ENCODE measurements around the gene C22orf23.

Gene C22orf23

DNA sequence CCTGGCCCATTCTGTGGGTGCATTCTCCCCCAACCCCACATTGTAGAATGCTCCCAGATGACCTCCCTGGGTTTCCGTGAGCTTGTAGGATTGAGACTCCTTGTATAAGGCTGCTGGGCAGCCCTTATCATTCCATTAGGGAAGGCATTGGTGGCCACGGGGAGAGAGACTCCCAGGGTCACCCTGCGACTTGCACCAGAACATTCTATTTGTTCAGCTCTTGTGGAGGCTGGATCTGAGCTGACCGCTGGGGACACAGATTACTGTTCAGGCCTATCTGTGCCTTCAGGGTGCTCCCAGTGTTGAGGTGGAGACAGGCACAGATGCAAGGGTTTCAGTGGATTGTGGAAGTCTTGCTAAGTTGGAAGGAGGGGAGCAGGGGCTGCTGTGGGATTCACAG lies 29.5 kb downstream of the C22orf23 start:
- DNase-seq: no peak

GRCh38 chr22:37922191-37922590 lies 31.2 kb downstream of the C22orf23 start:
- DNase-seq: no peak

DNA sequence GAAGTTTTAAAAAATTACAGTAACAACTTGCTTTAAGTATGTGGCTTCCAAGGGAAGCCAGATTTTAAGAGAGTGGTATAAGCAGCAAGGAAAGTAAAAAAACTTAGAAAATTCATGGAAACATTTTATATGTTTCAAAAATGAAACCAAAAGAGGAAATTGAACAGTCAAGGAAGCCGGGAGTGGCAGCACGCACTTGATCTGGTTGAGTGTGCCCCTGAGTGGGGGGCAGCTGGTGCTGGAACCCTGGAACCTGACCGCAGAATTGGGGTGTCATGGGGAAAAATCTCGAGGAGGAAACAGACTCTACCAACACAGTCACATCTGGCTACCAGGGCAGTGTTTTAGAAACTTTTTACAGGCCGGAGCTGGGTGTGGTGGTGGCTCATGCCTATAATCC lies 33.3 kb downstream of the C22orf23 start:
- DNase-seq: no peak

- no peak for DNase-seq
Observed at GRCh38 chr22:37918580-37919270, 34.7 kb downstream of the C22orf23 start.

DNA sequence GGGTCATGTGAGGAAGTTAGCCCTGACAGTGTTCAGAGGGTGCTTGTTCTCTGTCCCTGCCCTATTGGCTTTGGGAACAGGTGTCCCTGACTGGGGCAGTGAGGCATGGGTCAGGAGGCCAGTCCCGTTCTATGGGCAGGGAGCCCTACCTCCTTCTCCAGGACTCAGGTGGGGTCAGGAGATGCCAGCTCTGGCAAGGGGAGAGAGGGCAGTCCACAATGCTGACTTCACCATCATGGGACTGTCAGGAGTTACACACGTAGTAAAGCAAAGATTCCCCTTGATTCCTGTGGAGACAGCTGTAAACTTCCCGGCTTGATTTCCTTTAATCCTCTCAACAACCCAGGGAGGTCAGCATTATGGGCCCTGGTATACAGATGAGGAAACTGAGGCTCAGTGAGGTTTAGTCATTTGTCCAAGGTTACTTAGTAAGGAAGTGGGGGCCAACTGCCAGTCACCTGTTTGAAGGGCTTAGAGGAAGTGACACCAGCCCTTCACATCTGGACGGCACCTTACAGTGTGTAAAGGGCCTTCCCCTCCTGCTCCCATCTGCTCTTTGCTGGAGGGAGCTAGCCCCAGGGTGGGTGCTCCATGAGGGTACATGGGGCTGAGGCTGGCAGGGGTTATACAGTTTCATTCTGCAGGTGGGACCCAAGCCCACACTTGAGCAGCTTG lies 35.4 kb downstream of the C22orf23 start:
- DNase-seq: no peak

GRCh38 chr22:37916311-37916710 lies 37.1 kb downstream of the C22orf23 start:
- DNase-seq: no peak

- DNase-seq: no peak
Observed at GRCh38 chr22:37913233-37913721, 40.1 kb downstream of the C22orf23 start.

DNA sequence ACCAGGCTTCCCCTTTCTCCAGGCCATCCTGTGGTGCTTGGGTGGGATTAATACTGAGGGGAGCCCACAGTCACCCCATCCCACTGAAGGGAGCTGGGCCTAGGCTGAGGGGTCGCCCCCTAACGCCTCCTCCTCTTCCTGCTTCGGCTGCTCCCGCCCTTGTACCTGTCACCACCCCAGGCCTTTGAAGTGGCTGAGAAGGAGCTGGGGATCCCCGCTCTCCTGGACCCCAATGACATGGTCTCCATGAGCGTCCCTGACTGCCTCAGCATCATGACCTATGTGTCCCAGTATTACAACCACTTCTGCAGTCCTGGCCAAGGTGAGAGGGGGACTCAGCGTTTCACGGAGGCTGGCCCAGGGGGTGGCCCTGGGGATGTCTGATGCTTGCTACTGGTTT lies 41.2 kb downstream of the C22orf23 start:
- no peak for DNase-seq

DNA sequence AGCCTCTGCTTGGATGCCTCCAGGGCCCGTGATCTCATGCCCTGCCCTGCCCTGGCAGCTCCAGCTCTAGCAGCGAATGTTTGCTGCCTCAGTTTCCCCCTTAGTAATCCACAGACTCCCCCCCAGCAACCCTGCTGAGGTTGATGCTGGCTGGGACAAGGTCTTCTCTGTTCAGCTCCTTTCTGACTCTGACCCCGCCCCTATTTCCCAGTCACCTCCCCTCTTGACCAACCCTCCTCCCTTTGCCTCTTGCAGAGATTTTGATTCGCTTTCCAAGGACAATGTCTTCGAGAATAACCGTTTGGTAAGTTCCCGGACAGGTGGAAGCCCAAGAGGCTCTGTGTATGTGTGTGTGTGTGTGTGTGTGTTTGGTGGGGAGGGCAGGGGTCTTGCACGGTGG lies 41.7 kb downstream of the C22orf23 start:
- DNase-seq: no peak

DNA sequence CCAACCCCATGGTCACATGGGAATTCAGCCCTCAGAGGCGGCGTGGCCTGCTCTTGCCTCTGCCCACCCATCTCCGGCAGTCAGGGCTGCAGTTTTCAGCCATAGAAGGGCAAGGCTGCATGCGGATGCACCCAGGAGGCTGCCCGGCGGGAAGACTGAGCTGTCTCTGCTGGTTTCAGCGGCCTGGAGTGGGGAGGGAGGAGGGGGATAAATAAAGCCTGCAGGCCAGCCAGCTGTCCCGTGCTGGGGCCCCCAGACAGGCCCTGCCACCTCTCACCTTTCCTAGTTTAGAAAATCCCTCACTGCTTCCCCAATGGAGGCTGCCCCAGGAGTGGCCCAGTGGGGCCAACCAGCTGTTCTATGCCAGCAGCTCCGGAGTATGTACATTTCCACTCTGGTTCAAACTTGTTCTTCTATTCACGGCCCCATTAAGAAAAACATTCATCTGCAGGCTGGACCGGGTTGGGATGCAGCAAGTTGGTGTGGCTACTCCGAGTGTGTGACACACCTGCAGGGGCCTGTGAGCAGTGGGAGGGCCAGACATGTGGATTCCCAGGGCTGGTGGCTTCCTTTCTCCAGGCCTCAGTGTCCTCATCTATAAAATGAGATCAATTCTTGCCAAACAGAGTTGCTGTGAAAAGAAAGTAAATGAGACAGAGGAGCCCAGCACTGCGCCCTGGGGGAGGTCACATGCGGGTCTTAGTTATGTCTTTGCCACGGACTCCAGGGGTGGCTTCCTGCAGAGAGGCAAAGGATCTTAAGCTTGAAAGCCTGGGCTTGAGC lies 42.3 kb downstream of the C22orf23 start:
- no peak for DNase-seq

DNA sequence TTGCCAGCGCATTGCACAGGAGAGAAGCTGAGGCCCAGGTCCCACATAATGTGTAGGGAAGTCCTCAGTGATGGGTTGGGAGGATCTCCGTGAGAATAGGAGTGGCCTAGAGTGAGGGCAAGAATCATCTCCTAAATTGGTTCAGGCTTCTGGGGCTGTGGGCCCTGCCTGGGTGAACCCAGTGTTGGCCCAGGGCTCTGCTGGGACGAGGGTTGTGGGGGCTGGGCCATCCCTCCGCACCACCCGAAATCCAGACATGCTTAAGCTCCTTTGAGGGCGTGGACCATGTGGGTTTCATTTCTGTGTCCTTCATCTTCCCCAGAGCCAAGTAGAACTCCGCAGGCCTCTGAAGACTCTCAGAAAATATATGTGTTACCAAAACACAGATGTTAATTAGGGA lies 43.6 kb downstream of the C22orf23 start:
- DNase-seq: no peak

- DNase-seq: no peak
Observed at GRCh38 chr22:37907036-37907954, 46.1 kb downstream of the C22orf23 start.

DNA sequence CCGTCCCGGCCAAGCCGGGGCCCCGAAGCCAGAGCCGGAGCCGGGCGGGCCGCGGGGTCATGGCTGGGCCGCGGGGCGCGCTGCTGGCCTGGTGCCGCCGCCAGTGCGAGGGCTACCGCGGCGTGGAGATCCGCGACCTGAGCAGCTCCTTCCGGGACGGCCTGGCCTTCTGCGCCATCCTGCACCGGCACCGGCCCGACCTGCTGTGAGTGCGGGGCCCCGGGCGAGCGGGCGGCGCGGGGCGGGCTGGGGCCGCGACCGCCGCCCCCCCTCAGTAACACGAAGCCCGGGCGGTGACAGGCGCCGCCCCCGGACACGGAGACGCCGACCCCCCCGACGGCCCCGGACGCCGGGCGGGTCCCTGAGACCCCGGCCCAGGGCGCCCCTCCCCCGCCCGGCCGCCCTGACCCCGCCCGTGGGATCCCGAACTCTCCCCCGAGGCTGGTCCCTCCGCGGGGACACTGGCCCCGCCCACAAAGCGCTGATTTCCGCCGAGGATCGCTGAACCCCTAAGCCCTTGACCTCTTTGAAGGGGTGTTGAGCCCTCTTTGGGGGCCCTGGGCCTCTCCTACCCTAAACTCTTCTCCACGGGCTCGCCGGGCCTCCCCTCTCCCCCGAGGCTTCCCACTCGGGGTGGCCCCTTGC lies 46.9 kb downstream of the C22orf23 start:
- no peak for DNase-seq

- DNase-seq: no peak
Observed at GRCh38 chr22:37905534-37906363, 47.7 kb downstream of the C22orf23 start, which contains the start of gene MICALL1. MICALL1 (plus strand) TSS chr22:37906297; CDS start chr22:37906423, 126 bp downstream.

- DNase-seq: no peak
Observed at GRCh38 chr22:37904572-37905533, 48.5 kb downstream of the C22orf23 start.

- no peak for DNase-seq
Observed at GRCh38 chr22:37898441-37899181, 54.8 kb downstream of the C22orf23 start.

- DNase-seq: no peak
Observed at GRCh38 chr22:37897807-37898206, 55.6 kb downstream of the C22orf23 start.

DNA sequence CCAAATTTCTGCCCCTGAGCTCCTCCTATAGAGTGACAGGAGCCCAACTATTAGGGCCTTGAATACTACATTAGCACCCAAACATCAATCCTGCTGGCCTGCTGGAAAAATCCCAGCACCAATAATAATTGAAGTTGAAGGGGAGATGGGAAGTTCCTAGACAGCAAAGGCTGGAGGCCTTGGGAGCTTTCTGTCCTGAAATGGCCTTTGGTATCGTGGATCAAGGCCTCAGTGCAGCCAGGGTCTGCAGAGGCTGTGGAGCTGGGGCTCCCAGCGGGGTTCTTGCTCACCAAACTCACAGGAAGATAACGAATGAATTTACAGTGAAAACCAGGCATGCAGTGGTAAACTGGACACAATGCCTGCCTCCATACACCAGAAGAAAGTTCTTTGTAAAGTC lies 56.5 kb downstream of the C22orf23 start:
- DNase-seq: no peak

GRCh38 chr22:37896181-37896592 lies 57.2 kb downstream of the C22orf23 start:
- no peak for DNase-seq
